ENCODE data around the gene TRPV4. TPM values are rescaled to one million over a fixed set of nuclear protein-coding genes. Genes with fewer than 3 reads are reported as not detected.

Gene TRPV4
- total and polyA plus RNA-seq, 4 donors = 1.9 to 6.5 (median 2.2) TPM

DNA sequence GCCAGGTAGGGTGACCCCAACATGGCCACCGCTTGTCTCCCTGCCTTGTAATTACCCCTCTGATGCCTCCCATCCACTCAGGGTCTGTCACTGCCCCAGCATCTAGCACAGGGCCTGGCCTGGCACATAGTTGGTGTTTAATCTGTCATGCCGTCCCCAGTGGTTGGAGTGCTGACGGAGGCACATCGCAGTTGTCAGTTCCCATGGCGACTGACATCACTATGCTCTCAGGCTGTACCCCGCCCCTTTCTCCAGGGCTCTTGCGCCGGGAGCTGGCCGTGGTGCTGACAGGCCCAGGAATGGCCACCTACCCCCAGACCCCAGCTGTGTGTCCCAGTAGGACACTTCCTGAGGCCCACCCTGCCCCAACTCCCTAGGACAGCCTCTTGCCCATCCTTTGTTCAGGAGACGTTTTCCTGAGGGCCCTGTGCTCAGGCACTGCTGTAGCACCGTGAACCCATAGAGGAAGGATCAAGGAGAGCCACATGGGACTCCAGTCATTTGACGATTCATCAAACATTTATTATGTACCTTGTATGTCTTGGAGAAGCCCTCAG lies 96.6 kb downstream of the TRPV4 start:
- H3K27ac ChIP-seq (ENCODE audit: low read depth in 1 of 2, low read length in 1 of 2) = no peak overlapping the region
- H3K36me3 ChIP-seq (ENCODE audit: control insufficient read depth in 4 of 4, insufficient read depth in 4 of 4, low read length in 4 of 4) = no peaks in the 10 kb centered on the region
- no peaks in the 10 kb centered on the region for H3K9me3 ChIP-seq (ENCODE audit: control insufficient read depth in 4 of 4, insufficient read depth in 3 of 4, low read length in 3 of 4)
- no peak overlapping the region for H3K9ac ChIP-seq (ENCODE audit: insufficient read depth in 1 of 2, low read length in 2 of 2)
- whole genome bisulfite sequencing, 2 donors = 31 to 36% methylated on average over 12 of the region's 12 CpGs
- TF ChIP-seq, protein P1, sequence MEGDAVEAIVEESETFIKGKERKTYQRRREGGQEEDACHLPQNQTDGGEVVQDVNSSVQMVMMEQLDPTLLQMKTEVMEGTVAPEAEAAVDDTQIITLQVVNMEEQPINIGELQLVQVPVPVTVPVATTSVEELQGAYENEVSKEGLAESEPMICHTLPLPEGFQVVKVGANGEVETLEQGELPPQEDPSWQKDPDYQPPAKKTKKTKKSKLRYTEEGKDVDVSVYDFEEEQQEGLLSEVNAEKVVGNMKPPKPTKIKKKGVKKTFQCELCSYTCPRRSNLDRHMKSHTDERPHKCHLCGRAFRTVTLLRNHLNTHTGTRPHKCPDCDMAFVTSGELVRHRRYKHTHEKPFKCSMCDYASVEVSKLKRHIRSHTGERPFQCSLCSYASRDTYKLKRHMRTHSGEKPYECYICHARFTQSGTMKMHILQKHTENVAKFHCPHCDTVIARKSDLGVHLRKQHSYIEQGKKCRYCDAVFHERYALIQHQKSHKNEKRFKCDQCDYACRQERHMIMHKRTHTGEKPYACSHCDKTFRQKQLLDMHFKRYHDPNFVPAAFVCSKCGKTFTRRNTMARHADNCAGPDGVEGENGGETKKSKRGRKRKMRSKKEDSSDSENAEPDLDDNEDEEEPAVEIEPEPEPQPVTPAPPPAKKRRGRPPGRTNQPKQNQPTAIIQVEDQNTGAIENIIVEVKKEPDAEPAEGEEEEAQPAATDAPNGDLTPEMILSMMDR (IDR thresholded peaks at IDR 0.05; ENCODE audit: control extremely low read depth, extremely low read depth) = no peak
- DNase-seq (peak; percentile 88 to 91 (median 90)), ATAC-seq (ENCODE audit: insufficient read depth, low FRiP score) (no peak)
- no peaks in the 10 kb centered on the region for H3K27me3 ChIP-seq (ENCODE audit: control insufficient read depth in 3 of 3, insufficient read depth in 3 of 3, low read length in 2 of 3)
- H3K4me1 ChIP-seq (ENCODE audit: control insufficient read depth in 5 of 5, insufficient read depth in 5 of 5, low read length in 5 of 5) = peaks cover 0 to 34% (median 3%) of the 10 kb centered on the region in 5 donors
- no peak overlapping the region for H3K4me3 ChIP-seq

DNA sequence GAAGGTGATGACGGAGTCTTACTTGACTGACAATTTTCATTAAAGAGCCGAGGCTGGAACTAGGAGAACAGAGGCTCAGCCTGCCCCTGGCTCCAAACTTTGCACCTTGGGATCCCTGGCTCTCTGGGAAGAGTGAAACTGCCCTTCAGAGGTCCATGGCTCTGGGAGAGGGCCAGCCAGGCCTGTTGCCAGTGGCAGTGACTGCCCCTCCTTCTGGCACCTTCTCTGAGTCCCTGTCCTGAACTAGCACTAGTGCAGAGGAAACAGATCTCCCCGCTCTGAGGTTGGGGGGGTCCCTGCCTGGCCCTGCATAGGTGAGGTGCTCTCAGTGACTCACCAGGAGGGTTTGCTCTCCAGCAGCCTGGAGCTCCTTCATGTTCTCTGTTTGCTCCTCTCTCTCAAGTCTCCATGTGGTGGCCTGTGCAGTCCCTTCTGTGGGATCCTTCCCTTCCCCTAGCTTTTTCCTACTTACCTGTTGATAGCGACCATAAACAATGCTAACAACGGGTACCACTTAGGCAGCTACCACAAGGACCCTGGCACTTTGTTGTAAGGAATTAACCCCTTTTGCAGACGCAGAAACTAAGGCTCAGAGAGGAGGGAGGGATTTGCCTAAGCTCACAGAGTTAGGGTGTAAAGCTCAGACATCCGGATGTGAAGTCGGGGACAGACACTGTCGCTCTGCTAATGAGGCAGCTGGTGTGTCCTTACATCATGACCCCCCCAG lies 97.2 kb downstream of the TRPV4 start:
- ATAC-seq (ENCODE audit: insufficient read depth, low FRiP score) (no peak), DNase-seq (peak in 1 of 3 donors; percentile 17)
- Histone ChIP-seq H3K4me3 (no peak overlapping the region), H3K9me3 (ENCODE audit: control insufficient read depth in 4 of 4, insufficient read depth in 3 of 4, low read length in 3 of 4) (no peaks in the 10 kb centered on the region), H3K36me3 (ENCODE audit: control insufficient read depth in 4 of 4, insufficient read depth in 4 of 4, low read length in 4 of 4) (no peaks in the 10 kb centered on the region), H3K27me3 (ENCODE audit: control insufficient read depth in 3 of 3, insufficient read depth in 3 of 3, low read length in 2 of 3) (no peaks in the 10 kb centered on the region), H3K9ac (ENCODE audit: insufficient read depth in 1 of 2, low read length in 2 of 2) (no peak overlapping the region), H3K4me1 (ENCODE audit: control insufficient read depth in 5 of 5, insufficient read depth in 5 of 5, low read length in 5 of 5) (peaks cover 0 to 34% (median 3%) of the 10 kb centered on the region in 5 donors), H3K27ac (ENCODE audit: low read depth in 1 of 2, low read length in 1 of 2) (no peak overlapping the region)
- WGBS, 2 donors = 60 to 64% methylated on average over 9 of the region's 9 CpGs
- TF ChIP-seq, protein P1 (IDR thresholded peaks at IDR 0.05; ENCODE audit: control extremely low read depth, extremely low read depth) = no peak

DNA sequence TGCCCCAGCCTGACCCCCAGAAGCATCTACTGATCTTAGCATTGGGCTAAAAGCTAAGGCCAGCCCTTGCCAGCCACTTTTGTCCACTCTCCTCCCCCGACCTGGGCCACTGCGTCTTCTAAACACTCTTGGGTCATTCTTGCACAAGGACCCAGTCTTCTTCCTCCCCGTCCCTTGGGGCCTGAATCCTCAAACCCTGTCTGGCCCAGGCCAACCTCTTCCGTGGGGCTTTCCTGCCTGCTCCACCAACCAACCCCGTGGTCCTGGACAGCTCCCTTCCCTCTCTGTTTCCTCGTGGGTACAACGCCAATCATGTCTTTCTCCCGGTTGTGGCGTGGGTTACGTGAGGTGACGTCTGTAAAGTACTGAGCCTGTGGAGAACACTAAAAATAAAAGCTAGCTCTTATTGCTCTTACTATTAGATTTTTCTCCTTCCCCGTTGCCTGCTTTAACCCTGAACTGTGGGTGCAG lies 98.1 kb downstream of the TRPV4 start:
- DNase-seq = peak in 1 of 3 donors; percentile 11
- WGBS, 2 donors = 60 to 65% methylated on average over 12 of the region's 12 CpGs

More for the DNA sequence above, 98.1 kb downstream of the TRPV4 start:
- H3K4me3 ChIP-seq = no peak overlapping the region
- no peaks in the 10 kb centered on the region for H3K36me3 ChIP-seq (ENCODE audit: control insufficient read depth in 4 of 4, insufficient read depth in 4 of 4, low read length in 4 of 4)
- TF ChIP-seq, protein P1 (IDR thresholded peaks at IDR 0.05; ENCODE audit: control extremely low read depth, extremely low read depth) = no peak
- H3K27ac ChIP-seq (ENCODE audit: low read depth in 1 of 2, low read length in 1 of 2) = no peak overlapping the region
- H3K27me3 ChIP-seq (ENCODE audit: control insufficient read depth in 3 of 3, insufficient read depth in 3 of 3, low read length in 2 of 3) = no peaks in the 10 kb centered on the region
- ATAC-seq (ENCODE audit: insufficient read depth, low FRiP score) = no peak
- H3K4me1 ChIP-seq (ENCODE audit: control insufficient read depth in 5 of 5, insufficient read depth in 5 of 5, low read length in 5 of 5) = peaks cover 0 to 27% (median 4%) of the 10 kb centered on the region in 5 donors
- H3K9me3 ChIP-seq (ENCODE audit: control insufficient read depth in 4 of 4, insufficient read depth in 3 of 4, low read length in 3 of 4) = no peaks in the 10 kb centered on the region
- H3K9ac ChIP-seq (ENCODE audit: insufficient read depth in 1 of 2, low read length in 2 of 2) = no peak overlapping the region

Data from lung (tissue), 12 donors.